A549 (cell line): ENCODE measurements around the gene RAPGEF2. TPM values are rescaled to one million over a fixed set of nuclear protein-coding genes. Genes with fewer than 3 reads are reported as not detected.

Source experiments
- ATAC-seq, 2 experiments: fragments of 200-7000 bp in 1 of 2; fragments of >200 bp in 1 of 2; cut with Nextera tagmentation in 1 of 2; cut with Tn5 transposase in 1 of 2; 3 replicates each; pipeline versions ENCODE4 v1.8.0 to v1.9.1; 2018 to 2020; ENCODE audit warnings: mild to moderate bottlenecking in 1 of 2, moderate library complexity in 1 of 2
- CTCF ChIA-PET: fragments of 300-600 bp; sonication (Branson Sonifier 250); formaldehyde crosslinking; extraction: SDS; loops from one replicate; lab custom pipeline; 2021; ENCODE audit warnings: antibody characterized with exemption, inconsistent platforms; lab: Yijun Ruan, JAX
- POLR2A ChIA-PET: fragments of 350-600 bp; formaldehyde crosslinking; extraction: SDS; loops from one replicate; lab custom pipeline; 2021; ENCODE audit warnings: antibody characterized with exemption, inconsistent platforms; lab: Yijun Ruan, JAX
- DNase-seq, 2 experiments: peaks; one replicate each; pipeline versions ENCODE4 v3.0.0 to v3.0.0-alpha.2; 2011 to 2016; ENCODE audit warnings: low read depth in 1 of 2, low spot score in 1 of 2
- FAIRE-seq: peaks from 2 replicates; lab custom pipeline; 2011; peaks lifted over from hg19 to GRCh38; lab: Jason Lieb, UNC
- H3K27ac ChIP-seq, 2 experiments: fragments of >200 bp; sonication (Bioruptor Twin); formaldehyde crosslinking; 3 replicates each; pipeline ENCODE4 v1.5.1; 2016 to 2017
- H3K4me1 ChIP-seq: fragments of >200 bp; sonication (Bioruptor Twin); formaldehyde crosslinking; 3 replicates; pipeline ENCODE4 v1.6.1; 2016
- H3K4me2 ChIP-seq: fragments of >200 bp; sonication (Bioruptor Twin); formaldehyde crosslinking; 3 replicates; pipeline ENCODE4 v1.6.1; 2016
- H3K4me3 ChIP-seq: fragments of >200 bp; sonication (Bioruptor Twin); formaldehyde crosslinking; 3 replicates; pipeline ENCODE4 v1.5.1; 2016
- H3K9me3 ChIP-seq: fragments of >200 bp; sonication (Bioruptor Twin); formaldehyde crosslinking; 3 replicates; pipeline ENCODE4 v1.6.1; 2016
- FOSB ChIP-seq: fragments of 250-450 bp; sonication (Bioruptor Pico); IDR thresholded peaks from 2 replicates; pipeline ENCODE4 v1.5.0; 2020; ENCODE audit warnings: mild to moderate bottlenecking, moderate library complexity
- HES2 ChIP-seq: fragments of >200 bp; sonication (Bioruptor Twin); formaldehyde crosslinking; IDR thresholded peaks from 2 replicates; pipeline ENCODE4 v1.6.1; 2016
- HEYL ChIP-seq: fragments of 250-450 bp; sonication (Bioruptor Pico); IDR thresholded peaks from 2 replicates; pipeline ENCODE4 v1.8.0; 2021; ENCODE audit warnings: mild to moderate bottlenecking, moderate library complexity
- HOXA7 ChIP-seq: fragments of 250-450 bp; sonication (Bioruptor Pico); IDR thresholded peaks from 2 replicates; pipeline ENCODE4 v1.5.0; 2020; ENCODE audit warnings: mild to moderate bottlenecking, moderate library complexity
- KDM1A ChIP-seq: fragments of 200-600 bp; sonication (generic); IDR thresholded peaks from 2 replicates; pipeline ENCODE4 v1.6.1; 2016; ENCODE audit warnings: low read depth, mild to moderate bottlenecking
- MYC ChIP-seq: IDR thresholded peaks from 2 replicates; pipeline ENCODE4 v1.6.1; 2012; ENCODE audit warnings: mild to moderate bottlenecking, inconsistent platforms, low read length, improper control_type of control experiment, borderline replicate concordance
- NFE2L2 ChIP-seq: fragments of 150-350 bp; conservative IDR thresholded peaks from 2 replicates; pipeline ENCODE4 v1.6.1; 2014; ENCODE audit warnings: low read length
- POLR2A ChIP-seq: IDR thresholded peaks from 2 replicates; pipeline ENCODE4 v1.6.1; 2012; ENCODE audit warnings: mild to moderate bottlenecking, low read length
- TFCP2L1 ChIP-seq: fragments of 250-450 bp; sonication (Bioruptor Pico); IDR thresholded peaks from 2 replicates; pipeline ENCODE4 v1.5.0; 2021; ENCODE audit warnings: mild to moderate bottlenecking
- USF2 ChIP-seq: fragments of 450-650 bp; IDR thresholded peaks from 2 replicates; pipeline ENCODE4 v1.6.1; 2014; ENCODE audit warnings: antibody characterized with exemption
- ZNF302 ChIP-seq: fragments of 250-450 bp; sonication (Bioruptor Pico); IDR thresholded peaks from 2 replicates; pipeline ENCODE4 v1.9.0; 2021; ENCODE audit warnings: inconsistent platforms, mild to moderate bottlenecking, moderate library complexity
- WGBS: methylation state at CpG from one replicate; pipeline ENCODE4 v1.1.6; 2017; ENCODE audit errors: missing lambda C conversion rate; 5-methylcytosine and 5-hydroxymethylcytosine counted together
- polyA plus RNA-seq, 4 experiments: library from polyadenylated mRNA; depleted of rRNA in 3 of 4; stranded (reverse); fragments of >200 nt; fragmentation: RNase III in 1 of 4; extraction: RNeasy Plus Mini Kit Qiagen cat#74134 plus additional on column Dnase treatment in 1 of 4; gene quantifications; 2 replicates in 3 of 4; 3 replicates in 1 of 4; pipeline ENCODE4 v1.2.3, GENCODE V29; 2011 to 2017
- TF ChIP-seq, protein P1 (sequence below): fragments of >200 bp; sonication (Bioruptor Twin); formaldehyde crosslinking; IDR thresholded peaks from 3 replicates; pipeline ENCODE4 v1.6.1; 2016
- TF ChIP-seq, protein P2 (sequence below): fragments of 250-450 bp; sonication (Bioruptor Pico); IDR thresholded peaks from 2 replicates; pipeline ENCODE4 v1.5.0; 2020; ENCODE audit warnings: low read depth, mild to moderate bottlenecking, moderate library complexity

The RAPGEF2 gene
- polyA plus RNA-seq, 2 of the 4 experiments (the other 2 are of a cell fraction): 10.7 to 31.8 TPM

- POLR2A ChIA-PET: no interaction called here
- no peak for TF ChIP-seq HES2
- TF ChIP-seq FOSB (CRISPR knock-in tag): no peak
- TF ChIP-seq, protein P1, sequence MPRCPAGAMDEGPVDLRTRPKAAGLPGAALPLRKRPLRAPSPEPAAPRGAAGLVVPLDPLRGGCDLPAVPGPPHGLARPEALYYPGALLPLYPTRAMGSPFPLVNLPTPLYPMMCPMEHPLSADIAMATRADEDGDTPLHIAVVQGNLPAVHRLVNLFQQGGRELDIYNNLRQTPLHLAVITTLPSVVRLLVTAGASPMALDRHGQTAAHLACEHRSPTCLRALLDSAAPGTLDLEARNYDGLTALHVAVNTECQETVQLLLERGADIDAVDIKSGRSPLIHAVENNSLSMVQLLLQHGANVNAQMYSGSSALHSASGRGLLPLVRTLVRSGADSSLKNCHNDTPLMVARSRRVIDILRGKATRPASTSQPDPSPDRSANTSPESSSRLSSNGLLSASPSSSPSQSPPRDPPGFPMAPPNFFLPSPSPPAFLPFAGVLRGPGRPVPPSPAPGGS: no peak
- H3K4me2 ChIP-seq: no peak overlapping the region
Observed at GRCh38 chr4:159148441-159148840, 45.6 kb downstream of the RAPGEF2 start.

GRCh38 chr4:159149666-159150065, 46.8 kb downstream of the RAPGEF2 start:
- no peak overlapping the region for H3K4me2 ChIP-seq
- DNase-seq (no peak), ATAC-seq (no peak), FAIRE-seq (no peak)
- no peaks in the 10 kb centered on the region for H3K9me3 ChIP-seq
- peaks cover 11% of the 10 kb centered on the region; the same call in 1 of the 3 replicates for H3K4me1 ChIP-seq
- no peak overlapping the region for H3K4me3 ChIP-seq
- ChIA-PET POLR2A (no interaction called here), CTCF (no interaction called here)
- H3K27ac ChIP-seq: no peak overlapping the region
- 94% methylated on average over 1 of the region's 1 CpG for WGBS
- TF ChIP-seq ZNF302 (CRISPR knock-in tag): no peak
- TF ChIP-seq, protein P2, sequence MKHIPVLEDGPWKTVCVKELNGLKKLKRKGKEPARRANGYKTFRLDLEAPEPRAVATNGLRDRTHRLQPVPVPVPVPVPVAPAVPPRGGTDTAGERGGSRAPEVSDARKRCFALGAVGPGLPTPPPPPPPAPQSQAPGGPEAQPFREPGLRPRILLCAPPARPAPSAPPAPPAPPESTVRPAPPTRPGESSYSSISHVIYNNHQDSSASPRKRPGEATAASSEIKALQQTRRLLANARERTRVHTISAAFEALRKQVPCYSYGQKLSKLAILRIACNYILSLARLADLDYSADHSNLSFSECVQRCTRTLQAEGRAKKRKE (CRISPR knock-in tag): no peak
- no peak for TF ChIP-seq USF2
- TF ChIP-seq KDM1A: no peak
- TF ChIP-seq, protein P1: no peak
- TF ChIP-seq MYC: no peak

More at GRCh38 chr4:159148441-159148840, 45.6 kb downstream of the RAPGEF2 start:
- DNase-seq (no peak), FAIRE-seq (no peak), ATAC-seq (no peak)
- H3K4me3 ChIP-seq: no peak overlapping the region
- H3K27ac ChIP-seq: no peak overlapping the region
- 85% methylated on average over 2 of the region's 2 CpGs for WGBS
- no peaks in the 10 kb centered on the region for H3K9me3 ChIP-seq
- CTCF ChIA-PET: no interaction called here
- H3K4me1 ChIP-seq: peaks cover 11% of the 10 kb centered on the region; the same call in 1 of the 3 replicates

DNA sequence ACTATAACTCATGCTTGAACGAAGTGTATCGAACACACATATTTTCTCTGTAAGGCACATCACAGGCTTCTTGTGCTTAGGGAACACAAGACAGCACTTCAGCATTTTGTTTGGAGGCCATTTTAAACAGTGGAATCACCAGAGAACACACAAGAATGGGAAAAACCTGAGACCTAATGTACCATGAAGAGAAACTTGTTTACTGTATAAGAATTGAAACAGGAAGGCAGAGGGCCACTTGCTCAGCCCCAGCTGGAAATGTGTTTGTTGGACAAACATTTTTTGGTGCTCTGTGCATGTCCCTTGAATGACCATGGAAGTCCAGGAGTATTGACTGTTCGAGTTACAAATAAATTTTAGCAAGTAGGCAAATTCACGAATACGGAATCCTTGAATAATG, 47.5 kb downstream of the RAPGEF2 start:
- WGBS: 84% methylated on average over 5 of the region's 5 CpGs
- FAIRE-seq: no peak

More for the DNA sequence above, 47.5 kb downstream of the RAPGEF2 start:
- ATAC-seq (no peak), DNase-seq (no peak)
- TF ChIP-seq NFE2L2: no peak
- TF ChIP-seq POLR2A: no peak
- TF ChIP-seq HOXA7 (CRISPR knock-in tag): no peak
- TF ChIP-seq HEYL: no peak
- TF ChIP-seq, protein P1: no peak
- TF ChIP-seq TFCP2L1 (CRISPR knock-in tag): no peak
- no peak overlapping the region for H3K27ac ChIP-seq
- H3K4me1 ChIP-seq: peaks cover 11% of the 10 kb centered on the region; the same call in 1 of the 3 replicates
- H3K4me3 ChIP-seq: no peak overlapping the region
- no peak overlapping the region for H3K4me2 ChIP-seq
- ChIA-PET CTCF (interaction anchor here (1.3 kb wide), 1 partner anchor 293 kb away, joined by 4 read pairs; no protein-coding TSS in a partner anchor), POLR2A (interaction anchor here (0.5 kb wide), 1 partner anchor 68 kb away, joined by 4 read pairs; no protein-coding TSS in a partner anchor)
- no peaks in the 10 kb centered on the region for H3K9me3 ChIP-seq
